ENCODE results near the gene NOL6. TPM values are rescaled to one million over a fixed set of nuclear protein-coding genes. Genes with fewer than 3 reads are reported as not detected.

Gene NOL6
- total RNA-seq, 1 experiment from 2014 or later = 18.6 TPM

GRCh38 chr9:33453286-33453860 is 20.4 kb downstream of the NOL6 start:
- Histone ChIP-seq H2AFZ (ENCODE audit: low read length) (no peak overlapping the region), H3K9ac (ENCODE audit: low read length) (no peak overlapping the region), H3K4me1 (ENCODE audit: low read length) (no peaks in the 10 kb centered on the region), H3K9me3 (ENCODE audit: low read length) (no peaks in the 10 kb centered on the region), H3K79me2 (ENCODE audit: low read length) (no peaks in the 10 kb centered on the region), H3K27me3 (ENCODE audit: low read length) (no peaks in the 10 kb centered on the region), H4K20me1 (ENCODE audit: insufficient read depth, low read depth, low read length) (no peaks in the 10 kb centered on the region), H3K9me2 (replicated peaks; ENCODE audit: insufficient read depth, low read length) (no peaks in the 10 kb centered on the region), H3K4me2 (ENCODE audit: low read depth, low read length, poor library complexity, severe bottlenecking) (no peak overlapping the region), H3K4me3 (ENCODE audit: low read length) (no peak overlapping the region), H3K27ac (ENCODE audit: low read length) (no peak overlapping the region), H3K36me3 (ENCODE audit: insufficient read depth, low read length) (no peaks in the 10 kb centered on the region)
- DNase-seq = no peak

GRCh38 chr9:33452828-33453271 is 20.9 kb downstream of the NOL6 start:
- H2AFZ ChIP-seq (ENCODE audit: low read length) = no peak overlapping the region; the same call in 1 of the 2 replicates
- H3K4me2 ChIP-seq (ENCODE audit: low read depth, low read length, poor library complexity, severe bottlenecking) = no peak overlapping the region
- H3K27ac ChIP-seq (ENCODE audit: low read length) = no peak overlapping the region
- H3K9me3 ChIP-seq (ENCODE audit: low read length) = no peaks in the 10 kb centered on the region
- no peaks in the 10 kb centered on the region for H3K27me3 ChIP-seq (ENCODE audit: low read length)
- DNase-seq = peak; percentile 81
- no peaks in the 10 kb centered on the region for H3K9me2 ChIP-seq (replicated peaks; ENCODE audit: insufficient read depth, low read length)
- no peaks in the 10 kb centered on the region for H3K4me1 ChIP-seq (ENCODE audit: low read length)
- no peak overlapping the region for H3K9ac ChIP-seq (ENCODE audit: low read length)
- H3K4me3 ChIP-seq (ENCODE audit: low read length) = no peak overlapping the region
- no peaks in the 10 kb centered on the region for H4K20me1 ChIP-seq (ENCODE audit: insufficient read depth, low read depth, low read length)
- H3K79me2 ChIP-seq (ENCODE audit: low read length) = no peaks in the 10 kb centered on the region
- no peaks in the 10 kb centered on the region for H3K36me3 ChIP-seq (ENCODE audit: insufficient read depth, low read length)

- H3K4me3 ChIP-seq (ENCODE audit: low read length) = no peak overlapping the region
- no peak overlapping the region for H3K9ac ChIP-seq (ENCODE audit: low read length)
- no peak for DNase-seq
- H3K4me2 ChIP-seq (ENCODE audit: low read depth, low read length, poor library complexity, severe bottlenecking) = no peak overlapping the region
- no peaks in the 10 kb centered on the region for H3K36me3 ChIP-seq (ENCODE audit: insufficient read depth, low read length)
- H3K9me2 ChIP-seq (replicated peaks; ENCODE audit: insufficient read depth, low read length) = no peaks in the 10 kb centered on the region
- no peaks in the 10 kb centered on the region for H3K4me1 ChIP-seq (ENCODE audit: low read length)
- H3K79me2 ChIP-seq (ENCODE audit: low read length) = no peaks in the 10 kb centered on the region
- H4K20me1 ChIP-seq (ENCODE audit: insufficient read depth, low read depth, low read length) = no peaks in the 10 kb centered on the region
- no peak overlapping the region for H2AFZ ChIP-seq (ENCODE audit: low read length)
- no peaks in the 10 kb centered on the region for H3K9me3 ChIP-seq (ENCODE audit: low read length)
- H3K27me3 ChIP-seq (ENCODE audit: low read length) = no peaks in the 10 kb centered on the region
- H3K27ac ChIP-seq (ENCODE audit: low read length) = no peak overlapping the region
Measured at GRCh38 chr9:33450621-33451146, 23.0 kb downstream of the NOL6 start.

- Histone ChIP-seq H3K79me2 (ENCODE audit: low read length) (no peaks in the 10 kb centered on the region), H3K4me1 (ENCODE audit: low read length) (no peaks in the 10 kb centered on the region), H3K36me3 (ENCODE audit: insufficient read depth, low read length) (no peaks in the 10 kb centered on the region), H4K20me1 (ENCODE audit: insufficient read depth, low read depth, low read length) (no peaks in the 10 kb centered on the region), H3K4me2 (ENCODE audit: low read depth, low read length, poor library complexity, severe bottlenecking) (no peak overlapping the region), H3K27me3 (ENCODE audit: low read length) (no peaks in the 10 kb centered on the region), H3K9ac (ENCODE audit: low read length) (no peak overlapping the region), H3K9me3 (ENCODE audit: low read length) (no peaks in the 10 kb centered on the region), H2AFZ (ENCODE audit: low read length) (no peak overlapping the region), H3K4me3 (ENCODE audit: low read length) (no peak overlapping the region), H3K9me2 (replicated peaks; ENCODE audit: insufficient read depth, low read length) (no peaks in the 10 kb centered on the region), H3K27ac (ENCODE audit: low read length) (no peak overlapping the region)
- DNase-seq = no peak
Measured at GRCh38 chr9:33449715-33450114, 24.0 kb downstream of the NOL6 start.

DNA sequence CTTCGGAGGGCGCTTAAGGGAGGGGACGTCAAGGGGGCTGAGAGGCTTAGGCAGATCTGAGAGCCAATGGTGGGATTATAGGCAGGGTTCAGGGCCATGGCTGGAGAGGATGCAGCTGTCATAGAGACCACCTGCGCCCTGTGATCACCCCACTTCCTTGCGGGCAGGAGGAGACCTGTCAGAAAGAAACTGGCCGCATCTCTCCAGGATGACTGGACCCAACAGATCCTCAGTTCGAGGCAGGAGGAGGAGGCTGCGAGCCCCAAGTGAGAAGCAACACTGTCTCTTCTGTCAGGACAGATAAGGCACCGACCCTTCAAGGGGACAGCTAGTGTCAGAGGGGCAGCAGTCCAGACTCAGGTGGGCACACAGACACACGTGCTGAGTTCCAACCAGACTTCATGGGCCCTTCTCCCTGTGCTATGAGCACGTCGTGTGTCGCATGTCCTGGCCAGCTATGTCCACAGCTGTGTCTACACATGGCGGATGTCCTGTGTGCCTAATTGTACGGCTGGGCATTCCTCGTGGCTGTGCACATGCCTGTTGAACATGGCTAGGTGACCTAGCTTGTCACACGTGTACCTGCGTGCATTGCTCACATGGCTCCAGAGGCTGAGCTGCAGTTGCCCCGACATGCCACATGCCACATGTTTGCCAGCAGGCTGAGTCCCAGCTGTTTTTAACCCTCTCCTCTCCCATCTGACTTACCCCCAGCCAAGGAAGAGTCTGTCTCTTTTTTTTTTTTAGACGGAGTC is 25.7 kb downstream of the NOL6 start:
- Histone ChIP-seq H2AFZ (ENCODE audit: low read length) (no peak overlapping the region), H3K9me3 (ENCODE audit: low read length) (no peaks in the 10 kb centered on the region), H4K20me1 (ENCODE audit: insufficient read depth, low read depth, low read length) (no peaks in the 10 kb centered on the region), H3K4me1 (ENCODE audit: low read length) (no peaks in the 10 kb centered on the region), H3K27me3 (ENCODE audit: low read length) (no peaks in the 10 kb centered on the region), H3K4me2 (ENCODE audit: low read depth, low read length, poor library complexity, severe bottlenecking) (peak overlapping the region; percentile 26), H3K9ac (ENCODE audit: low read length) (no peak overlapping the region), H3K79me2 (ENCODE audit: low read length) (no peaks in the 10 kb centered on the region), H3K36me3 (ENCODE audit: insufficient read depth, low read length) (no peaks in the 10 kb centered on the region), H3K27ac (ENCODE audit: low read length) (no peak overlapping the region), H3K9me2 (replicated peaks; ENCODE audit: insufficient read depth, low read length) (no peaks in the 10 kb centered on the region), H3K4me3 (ENCODE audit: low read length) (no peak overlapping the region)
- DNase-seq = no peak

- peak; percentile 54 for DNase-seq
- H3K9me3 ChIP-seq (ENCODE audit: low read length) = no peaks in the 10 kb centered on the region
- H3K4me2 ChIP-seq (ENCODE audit: low read depth, low read length, poor library complexity, severe bottlenecking) = peak within 1 kb of the TSS; percentile 26
- no peaks in the 10 kb centered on the region for H3K36me3 ChIP-seq (ENCODE audit: insufficient read depth, low read length)
- H3K9me2 ChIP-seq (replicated peaks; ENCODE audit: insufficient read depth, low read length) = no peaks in the 10 kb centered on the region
- H2AFZ ChIP-seq (ENCODE audit: low read length) = no peak within 1 kb of the TSS
- no peaks in the 10 kb centered on the region for H3K79me2 ChIP-seq (ENCODE audit: low read length)
- no peak within 1 kb of the TSS for H3K4me3 ChIP-seq (ENCODE audit: low read length)
- H3K27me3 ChIP-seq (ENCODE audit: low read length) = no peaks in the 10 kb centered on the region
- no peaks in the 10 kb centered on the region for H4K20me1 ChIP-seq (ENCODE audit: insufficient read depth, low read depth, low read length)
- no peaks in the 10 kb centered on the region for H3K4me1 ChIP-seq (ENCODE audit: low read length)
- no peak within 1 kb of the TSS for H3K9ac ChIP-seq (ENCODE audit: low read length)
- no peak within 1 kb of the TSS for H3K27ac ChIP-seq (ENCODE audit: low read length)
Measured at GRCh38 chr9:33446946-33447798, 26.6 kb downstream of the NOL6 start, which contains the start of gene AQP3. Gene AQP3 (minus strand): TSS chr9:33447593. CDS start chr9:33447530, 63 bp downstream.

DNA sequence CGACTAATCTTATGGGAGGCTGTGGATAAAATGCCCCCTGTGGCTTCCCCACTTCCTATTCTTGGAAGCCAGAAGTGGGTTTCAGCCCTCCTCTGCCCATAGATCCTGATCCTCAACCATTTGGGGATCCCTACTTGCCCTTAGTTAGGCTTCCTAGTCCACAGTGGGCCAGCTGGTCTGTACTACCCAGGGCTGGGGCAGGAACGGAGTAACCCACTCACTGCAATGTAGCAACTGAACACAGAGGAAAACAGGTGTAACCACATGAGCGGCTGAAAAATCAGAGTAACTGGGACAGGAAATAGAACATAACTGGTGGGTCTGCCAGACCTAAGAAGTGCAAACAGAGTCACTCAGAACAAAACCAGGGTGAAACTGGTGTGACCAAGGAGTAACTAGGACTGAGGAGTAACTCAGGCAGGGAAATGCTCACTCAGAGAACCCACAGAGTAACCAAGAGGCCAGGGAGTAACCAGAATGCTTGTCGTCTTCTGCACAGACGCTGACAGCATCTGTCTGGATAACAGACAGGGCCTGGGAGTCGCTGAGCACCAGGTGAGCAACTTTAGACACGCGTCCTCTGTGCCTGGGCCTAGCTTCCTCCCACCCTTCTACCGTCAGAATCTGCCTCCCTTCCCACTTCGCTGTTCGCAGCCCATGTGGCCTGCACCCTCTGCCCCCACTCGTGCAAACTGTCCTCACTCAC is 27.3 kb downstream of the NOL6 start:
- no peak overlapping the region for H3K27ac ChIP-seq (ENCODE audit: low read length)
- no peaks in the 10 kb centered on the region for H3K36me3 ChIP-seq (ENCODE audit: insufficient read depth, low read length)
- no peaks in the 10 kb centered on the region for H3K79me2 ChIP-seq (ENCODE audit: low read length)
- no peaks in the 10 kb centered on the region for H3K27me3 ChIP-seq (ENCODE audit: low read length)
- H3K4me2 ChIP-seq (ENCODE audit: low read depth, low read length, poor library complexity, severe bottlenecking) = no peak overlapping the region
- H3K9me3 ChIP-seq (ENCODE audit: low read length) = no peaks in the 10 kb centered on the region
- no peaks in the 10 kb centered on the region for H3K4me1 ChIP-seq (ENCODE audit: low read length)
- no peaks in the 10 kb centered on the region for H4K20me1 ChIP-seq (ENCODE audit: insufficient read depth, low read depth, low read length)
- no peak overlapping the region for H3K9ac ChIP-seq (ENCODE audit: low read length)
- H3K4me3 ChIP-seq (ENCODE audit: low read length) = no peak overlapping the region
- no peaks in the 10 kb centered on the region for H3K9me2 ChIP-seq (replicated peaks; ENCODE audit: insufficient read depth, low read length)
- H2AFZ ChIP-seq (ENCODE audit: low read length) = no peak overlapping the region
- no peak for DNase-seq

Measured in Karpas-422 (cell line).